Liver (tissue), 3 donors: ENCODE measurements around the gene ANKRD6.

Experiments
- EGR1 ChIP-seq, 2 donors: IDR thresholded peaks; 2 replicates each; pipeline ENCODE4 v1.6.1; 2016 to 2018; ENCODE audit warnings: antibody characterized with exemption in 2 of 2, low read depth in 2 of 2
- FOXA1 ChIP-seq: IDR thresholded peaks from 2 replicates; pipeline ENCODE4 v1.6.1; 2016; ENCODE audit warnings: antibody characterized with exemption
- FOXA2 ChIP-seq: IDR thresholded peaks from 2 replicates; pipeline ENCODE4 v1.6.1; 2016; ENCODE audit warnings: antibody characterized with exemption
- GABPA ChIP-seq, 2 donors: IDR thresholded peaks in 1 of 2; conservative IDR thresholded peaks in 1 of 2; 2 replicates each; pipeline ENCODE4 v1.6.1; 2016; ENCODE audit warnings: antibody characterized with exemption in 2 of 2, mild to moderate bottlenecking in 1 of 2, moderate library complexity in 1 of 2
- HNF4A ChIP-seq, 2 donors: conservative IDR thresholded peaks; 2 replicates each; pipeline ENCODE4 v1.6.1; 2016; ENCODE audit warnings: antibody characterized with exemption in 2 of 2, mild to moderate bottlenecking in 2 of 2
- JUND ChIP-seq, 2 donors: IDR thresholded peaks; 2 replicates each; pipeline ENCODE4 v1.6.1; 2016; ENCODE audit warnings: antibody characterized with exemption in 2 of 2
- RAD21 ChIP-seq, 2 donors: IDR thresholded peaks; 2 replicates each; pipeline ENCODE4 v1.6.1; 2016; ENCODE audit warnings: antibody characterized with exemption in 2 of 2, mild to moderate bottlenecking in 2 of 2
- RXRA ChIP-seq, 2 donors: IDR thresholded peaks; 2 replicates each; pipeline ENCODE4 v1.6.1; 2017 to 2018; ENCODE audit warnings: antibody characterized with exemption in 2 of 2, mild to moderate bottlenecking in 1 of 2
- SP1 ChIP-seq: IDR thresholded peaks from 2 replicates; pipeline ENCODE4 v1.6.1; 2018; ENCODE audit warnings: antibody characterized with exemption, mild to moderate bottlenecking
- TAF1 ChIP-seq: conservative IDR thresholded peaks from 2 replicates; pipeline ENCODE4 v1.6.1; 2016; ENCODE audit warnings: antibody characterized with exemption, mild to moderate bottlenecking
- YY1 ChIP-seq: IDR thresholded peaks from 2 replicates; pipeline ENCODE4 v1.6.1; 2016; ENCODE audit warnings: antibody characterized with exemption, mild to moderate bottlenecking
- TF ChIP-seq, protein P1 (sequence below): IDR thresholded peaks from 2 replicates; pipeline ENCODE4 v1.6.1; 2016; ENCODE audit warnings: antibody characterized with exemption, mild to moderate bottlenecking
- TF ChIP-seq, protein P2 (sequence below): fragments of 150-350 bp; IDR thresholded peaks from 2 replicates; pipeline ENCODE4 v1.5.1; 2017; ENCODE audit warnings: improper control_type of control experiment, low read depth, low read length; ENCODE audit not compliant: missing input control
- TF ChIP-seq, protein P3 (sequence below): IDR thresholded peaks from 2 replicates; pipeline ENCODE4 v1.6.1; 2016; ENCODE audit warnings: antibody characterized with exemption
- donor health status: healthy.
- donor health status: healthy.

DNA sequence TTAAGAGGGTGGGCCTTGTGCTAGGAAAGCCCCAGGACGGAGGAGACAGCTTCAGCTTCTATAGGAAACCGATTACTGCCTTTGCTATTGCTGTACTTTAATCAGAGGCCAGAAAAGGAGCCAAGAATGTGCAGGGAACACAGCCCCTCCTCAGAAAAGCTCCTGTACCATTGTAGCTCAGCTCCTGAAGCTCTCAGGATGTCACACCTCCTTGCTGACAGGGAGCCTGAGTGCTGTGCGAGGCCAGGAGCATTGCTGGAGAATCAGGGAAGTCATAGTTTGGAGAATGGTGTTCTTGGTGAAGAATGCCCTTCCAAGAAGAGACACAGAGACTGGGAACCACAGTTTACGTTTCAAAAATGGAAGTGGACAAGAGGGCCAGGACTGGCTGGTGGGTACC, 158.8 kb downstream of the ANKRD6 start:
- TF ChIP-seq, protein P1, sequence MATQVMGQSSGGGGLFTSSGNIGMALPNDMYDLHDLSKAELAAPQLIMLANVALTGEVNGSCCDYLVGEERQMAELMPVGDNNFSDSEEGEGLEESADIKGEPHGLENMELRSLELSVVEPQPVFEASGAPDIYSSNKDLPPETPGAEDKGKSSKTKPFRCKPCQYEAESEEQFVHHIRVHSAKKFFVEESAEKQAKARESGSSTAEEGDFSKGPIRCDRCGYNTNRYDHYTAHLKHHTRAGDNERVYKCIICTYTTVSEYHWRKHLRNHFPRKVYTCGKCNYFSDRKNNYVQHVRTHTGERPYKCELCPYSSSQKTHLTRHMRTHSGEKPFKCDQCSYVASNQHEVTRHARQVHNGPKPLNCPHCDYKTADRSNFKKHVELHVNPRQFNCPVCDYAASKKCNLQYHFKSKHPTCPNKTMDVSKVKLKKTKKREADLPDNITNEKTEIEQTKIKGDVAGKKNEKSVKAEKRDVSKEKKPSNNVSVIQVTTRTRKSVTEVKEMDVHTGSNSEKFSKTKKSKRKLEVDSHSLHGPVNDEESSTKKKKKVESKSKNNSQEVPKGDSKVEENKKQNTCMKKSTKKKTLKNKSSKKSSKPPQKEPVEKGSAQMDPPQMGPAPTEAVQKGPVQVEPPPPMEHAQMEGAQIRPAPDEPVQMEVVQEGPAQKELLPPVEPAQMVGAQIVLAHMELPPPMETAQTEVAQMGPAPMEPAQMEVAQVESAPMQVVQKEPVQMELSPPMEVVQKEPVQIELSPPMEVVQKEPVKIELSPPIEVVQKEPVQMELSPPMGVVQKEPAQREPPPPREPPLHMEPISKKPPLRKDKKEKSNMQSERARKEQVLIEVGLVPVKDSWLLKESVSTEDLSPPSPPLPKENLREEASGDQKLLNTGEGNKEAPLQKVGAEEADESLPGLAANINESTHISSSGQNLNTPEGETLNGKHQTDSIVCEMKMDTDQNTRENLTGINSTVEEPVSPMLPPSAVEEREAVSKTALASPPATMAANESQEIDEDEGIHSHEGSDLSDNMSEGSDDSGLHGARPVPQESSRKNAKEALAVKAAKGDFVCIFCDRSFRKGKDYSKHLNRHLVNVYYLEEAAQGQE, result no peak
- TF ChIP-seq SP1 (no peak), FOXA2 (no peak), GABPA (IDR thresholded peaks at IDR 0.05 in 1 of 2, conservative IDR thresholded peaks at IDR 0.05 in 1 of 2) (no peak), JUND (IDR thresholded peaks at IDR 0.05) (no peak), EGR1 (IDR thresholded peaks at IDR 0.05; ENCODE audit: low read depth in 2 of 2) (no peak), YY1 (no peak), HNF4A (conservative IDR thresholded peaks at IDR 0.05) (no peak), FOXA1 (no peak), TAF1 (no peak), RXRA (IDR thresholded peaks at IDR 0.05) (no peak), RAD21 (IDR thresholded peaks at IDR 0.05) (no peak)
- TF ChIP-seq, protein P2, sequence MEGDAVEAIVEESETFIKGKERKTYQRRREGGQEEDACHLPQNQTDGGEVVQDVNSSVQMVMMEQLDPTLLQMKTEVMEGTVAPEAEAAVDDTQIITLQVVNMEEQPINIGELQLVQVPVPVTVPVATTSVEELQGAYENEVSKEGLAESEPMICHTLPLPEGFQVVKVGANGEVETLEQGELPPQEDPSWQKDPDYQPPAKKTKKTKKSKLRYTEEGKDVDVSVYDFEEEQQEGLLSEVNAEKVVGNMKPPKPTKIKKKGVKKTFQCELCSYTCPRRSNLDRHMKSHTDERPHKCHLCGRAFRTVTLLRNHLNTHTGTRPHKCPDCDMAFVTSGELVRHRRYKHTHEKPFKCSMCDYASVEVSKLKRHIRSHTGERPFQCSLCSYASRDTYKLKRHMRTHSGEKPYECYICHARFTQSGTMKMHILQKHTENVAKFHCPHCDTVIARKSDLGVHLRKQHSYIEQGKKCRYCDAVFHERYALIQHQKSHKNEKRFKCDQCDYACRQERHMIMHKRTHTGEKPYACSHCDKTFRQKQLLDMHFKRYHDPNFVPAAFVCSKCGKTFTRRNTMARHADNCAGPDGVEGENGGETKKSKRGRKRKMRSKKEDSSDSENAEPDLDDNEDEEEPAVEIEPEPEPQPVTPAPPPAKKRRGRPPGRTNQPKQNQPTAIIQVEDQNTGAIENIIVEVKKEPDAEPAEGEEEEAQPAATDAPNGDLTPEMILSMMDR, result no peak
- TF ChIP-seq, protein P3, sequence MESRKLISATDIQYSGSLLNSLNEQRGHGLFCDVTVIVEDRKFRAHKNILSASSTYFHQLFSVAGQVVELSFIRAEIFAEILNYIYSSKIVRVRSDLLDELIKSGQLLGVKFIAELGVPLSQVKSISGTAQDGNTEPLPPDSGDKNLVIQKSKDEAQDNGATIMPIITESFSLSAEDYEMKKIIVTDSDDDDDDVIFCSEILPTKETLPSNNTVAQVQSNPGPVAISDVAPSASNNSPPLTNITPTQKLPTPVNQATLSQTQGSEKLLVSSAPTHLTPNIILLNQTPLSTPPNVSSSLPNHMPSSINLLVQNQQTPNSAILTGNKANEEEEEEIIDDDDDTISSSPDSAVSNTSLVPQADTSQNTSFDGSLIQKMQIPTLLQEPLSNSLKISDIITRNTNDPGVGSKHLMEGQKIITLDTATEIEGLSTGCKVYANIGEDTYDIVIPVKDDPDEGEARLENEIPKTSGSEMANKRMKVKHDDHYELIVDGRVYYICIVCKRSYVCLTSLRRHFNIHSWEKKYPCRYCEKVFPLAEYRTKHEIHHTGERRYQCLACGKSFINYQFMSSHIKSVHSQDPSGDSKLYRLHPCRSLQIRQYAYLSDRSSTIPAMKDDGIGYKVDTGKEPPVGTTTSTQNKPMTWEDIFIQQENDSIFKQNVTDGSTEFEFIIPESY, result no peak
